Kidney (tissue), 14 donors: ENCODE results near the gene PLEKHH3. TPM values are rescaled to one million over a fixed set of nuclear protein-coding genes. Genes with fewer than 3 reads are reported as not detected.

Experiments
- DNase-seq, 5 donors: peaks; one replicate each; pipeline ENCODE4 v3.0.0-alpha.2; 2013 to 2020
- FAIRE-seq: peaks from 2 replicates; lab custom pipeline; 2012; peaks lifted over from hg19 to GRCh38; lab: Jason Lieb, UNC
- H3K27ac ChIP-seq, 2 donors: one replicate each; pipeline ENCODE4 v1.7.0; 2013; ENCODE audit warnings: low read depth in 2 of 2, low read length in 2 of 2, inconsistent platforms in 1 of 2
- H3K27me3 ChIP-seq: one replicate; pipeline ENCODE4 v1.7.1; 2013; ENCODE audit warnings: low read length, inconsistent platforms; ENCODE audit not compliant: control insufficient read depth, insufficient read depth
- H3K36me3 ChIP-seq, 3 donors: one replicate each; pipeline versions ENCODE4 v1.7.0 to v1.7.1; 2013; ENCODE audit warnings: low read length in 3 of 3, control low read depth in 1 of 3, inconsistent platforms in 1 of 3; ENCODE audit not compliant: insufficient read depth in 3 of 3, control insufficient read depth in 2 of 3
- H3K4me1 ChIP-seq, 3 donors: one replicate each; pipeline versions ENCODE4 v1.7.0 to v1.7.1; 2013; ENCODE audit warnings: low read length in 3 of 3, inconsistent platforms in 1 of 3, low read depth in 1 of 3; ENCODE audit not compliant: control insufficient read depth in 2 of 3, insufficient read depth in 2 of 3
- H3K4me3 ChIP-seq, 3 donors: one replicate each; pipeline versions ENCODE4 v1.7.0 to v1.8.1; 2013; ENCODE audit warnings: low read length in 3 of 3, control low read depth in 1 of 3, inconsistent platforms in 1 of 3
- H3K9ac ChIP-seq, 3 donors: one replicate each; pipeline versions ENCODE4 v1.7.0 to v1.7.1; 2013; ENCODE audit warnings: low read length in 3 of 3, control low read depth in 1 of 3, inconsistent platforms in 1 of 3
- H3K9me3 ChIP-seq, 3 donors: one replicate each; pipeline versions ENCODE4 v1.7.0 to v1.7.1; 2013; ENCODE audit warnings: low read length in 3 of 3, control low read depth in 1 of 3, inconsistent platforms in 1 of 3; ENCODE audit not compliant: control insufficient read depth in 2 of 3, insufficient read depth in 1 of 3
- CTCF ChIP-seq: IDR thresholded peaks from 3 replicates; pipeline ENCODE4 v1.5.1; 2012; ENCODE audit warnings: mild to moderate bottlenecking, moderate library complexity, borderline replicate concordance; ENCODE audit not compliant: insufficient read depth; ENCODE audit errors: extremely low read depth
- intact Hi-C: fragments of 100-400 bp; cut with DNase I; formaldehyde crosslinking; loops from one replicate; pipeline ENCODE4 v1.11.1; 2022
- polyA plus RNA-seq: library from polyadenylated mRNA; stranded (reverse); fragments of 350-450 nt; fragmentation: Illumina TruSeq; extraction: RNeasy Lipid Tissue Mini Kit (QIAGEN cat#74804); gene quantifications from one replicate; pipeline ENCODE4 v1.2.3, GENCODE V29; 2014; ENCODE audit warnings: low read depth, low replicate concordance; ENCODE audit not compliant: insufficient read depth
- total RNA-seq: library from RNA; stranded (reverse); fragmentation: NEBNext Ultra II Directional; extraction: Animal tissue kit (Norgen Biotek cat#: 25700); gene quantifications from one replicate; pipeline ENCODE4 v1.2.1, GENCODE V29; 2021
- donor health status: control.
- donor health status: control.
- donor health status: control.
- donor health status: control.
- donor health status: control.
- donor health status: DM: yes; HTN: yes; CAD: no.
- donor health status: Normal renal cell carcinoma (clear cell type).

Gene PLEKHH3
- total and polyA plus RNA-seq, 2 donors from 2014 or later: 21.2 to 23.2 TPM

GRCh38 chr17:42684929-42685556, 8.2 kb upstream of the PLEKHH3 start:
- intact Hi-C loops: loop anchor here (5.0 kb wide), 1 partner anchor 257 kb away; no protein-coding TSS in a partner anchor
- no peak overlapping the region for H3K27ac ChIP-seq

GRCh38 chr17:42683407-42684034, 6.7 kb upstream of the PLEKHH3 start:
- intact Hi-C loops: no loop called here
- DNase-seq (peak in 2 of 5 donors; percentile 63 to 64), FAIRE-seq (no peak)
- Histone ChIP-seq H3K4me3 (peak overlapping the region in 1 of 3 donors; percentile 4), H3K27ac (no peak overlapping the region), H3K36me3 (no peaks in the 10 kb centered on the region), H3K9ac (no peak overlapping the region), H3K4me1 (peaks cover 0 to 30% (median 3%) of the 10 kb centered on the region in 3 donors), H3K27me3 (peaks cover 29% of the 10 kb centered on the region), H3K9me3 (no peaks in the 10 kb centered on the region)
- no peak for TF ChIP-seq CTCF

More at GRCh38 chr17:42684929-42685556, 8.2 kb upstream of the PLEKHH3 start:
- Histone ChIP-seq H3K9me3 (no peaks in the 10 kb centered on the region), H3K27me3 (peaks cover 29% of the 10 kb centered on the region), H3K4me1 (peaks cover 0 to 22% (median 3%) of the 10 kb centered on the region in 3 donors), H3K36me3 (no peaks in the 10 kb centered on the region), H3K9ac (no peak overlapping the region), H3K4me3 (no peak overlapping the region)
- peak in 3 of 5 donors; percentile 41 to 71 (median 67) for DNase-seq
- TF ChIP-seq CTCF: no peak
- FAIRE-seq: no peak

GRCh38 chr17:42682722-42683403, 6.1 kb upstream of the PLEKHH3 start:
- peak; percentile 72 to 93 (median 83) for DNase-seq
- no peak for FAIRE-seq
- TF ChIP-seq CTCF: no peak
- Histone ChIP-seq H3K4me1 (peaks cover 0 to 32% (median 3%) of the 10 kb centered on the region in 3 donors), H3K27ac (peak overlapping the region in 1 of 2 donors; percentile 23), H3K9ac (peak overlapping the region in 1 of 3 donors; percentile 22), H3K4me3 (peak overlapping the region in 2 of 3 donors; percentile 4 to 56), H3K27me3 (peaks cover 28% of the 10 kb centered on the region), H3K36me3 (no peaks in the 10 kb centered on the region), H3K9me3 (no peaks in the 10 kb centered on the region)
- intact Hi-C loops: no loop called here
